HuH-7.5 (cell line): ENCODE data around the gene LGALS9B.
"Not testable (repeated sequence)": the region's sequence is repeated elsewhere in the genome, so short reads cannot be mapped to it uniquely, and the experiment has no call there.

Source experiments
- DNase-seq: peaks from one replicate; pipeline ENCODE4 v3.0.0; 2011; ENCODE audit warnings: low spot score

Gene LGALS9B

DNA sequence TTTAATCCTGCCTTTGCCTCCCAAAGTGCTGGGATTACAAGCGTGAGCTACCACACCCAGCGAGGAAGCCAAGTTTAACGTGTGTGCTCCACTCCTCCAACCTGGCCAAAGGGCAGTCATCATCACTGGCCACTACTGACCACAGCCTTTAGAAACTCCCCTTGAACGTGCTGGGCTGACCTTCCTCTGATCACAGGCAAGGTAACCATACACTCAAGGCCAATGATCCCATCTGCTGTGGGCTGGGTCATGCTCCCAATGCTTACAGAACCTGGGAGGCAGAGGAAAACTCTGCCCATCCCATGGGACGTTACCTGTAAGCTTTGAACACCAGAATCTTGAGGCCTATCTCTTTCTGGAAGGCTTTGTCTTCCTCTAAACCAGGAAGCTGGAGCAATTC is 51.9 kb downstream of the LGALS9B start:
- DNase-seq, result not testable (repeated sequence)

DNA sequence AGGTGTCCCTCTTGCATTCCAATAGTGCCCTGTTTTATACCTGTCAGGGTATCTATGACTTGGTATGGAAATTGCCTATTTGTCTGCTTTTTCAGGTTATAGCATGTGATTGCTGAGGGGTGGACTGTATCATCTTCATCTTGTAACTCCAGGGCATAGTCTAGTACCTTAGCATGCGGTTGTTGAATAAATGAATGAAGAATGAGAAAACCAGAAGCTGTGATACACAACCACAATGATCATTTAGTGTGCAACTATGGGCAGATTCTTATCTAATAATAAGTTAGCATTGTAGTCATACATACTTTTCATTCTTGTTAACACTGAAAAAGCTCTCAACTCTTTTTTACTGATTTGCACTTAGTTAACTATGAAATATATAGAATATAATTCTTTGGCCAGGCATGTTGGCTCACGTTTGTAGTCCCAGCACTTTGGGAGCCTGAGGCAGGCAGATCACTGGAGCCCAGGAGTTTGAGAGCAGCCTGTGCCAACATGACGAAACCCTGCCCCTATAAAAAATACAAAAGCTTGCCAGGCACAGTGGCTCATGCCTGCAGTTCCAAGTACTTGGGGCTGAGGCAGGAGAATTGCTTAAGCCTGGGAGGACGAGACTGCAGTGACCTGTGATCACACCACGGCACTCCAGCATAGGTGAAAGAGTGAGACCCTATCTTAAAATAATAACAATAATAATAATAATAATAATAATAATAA is 65.9 kb downstream of the LGALS9B start:
- DNase-seq, result not testable (repeated sequence)

DNA sequence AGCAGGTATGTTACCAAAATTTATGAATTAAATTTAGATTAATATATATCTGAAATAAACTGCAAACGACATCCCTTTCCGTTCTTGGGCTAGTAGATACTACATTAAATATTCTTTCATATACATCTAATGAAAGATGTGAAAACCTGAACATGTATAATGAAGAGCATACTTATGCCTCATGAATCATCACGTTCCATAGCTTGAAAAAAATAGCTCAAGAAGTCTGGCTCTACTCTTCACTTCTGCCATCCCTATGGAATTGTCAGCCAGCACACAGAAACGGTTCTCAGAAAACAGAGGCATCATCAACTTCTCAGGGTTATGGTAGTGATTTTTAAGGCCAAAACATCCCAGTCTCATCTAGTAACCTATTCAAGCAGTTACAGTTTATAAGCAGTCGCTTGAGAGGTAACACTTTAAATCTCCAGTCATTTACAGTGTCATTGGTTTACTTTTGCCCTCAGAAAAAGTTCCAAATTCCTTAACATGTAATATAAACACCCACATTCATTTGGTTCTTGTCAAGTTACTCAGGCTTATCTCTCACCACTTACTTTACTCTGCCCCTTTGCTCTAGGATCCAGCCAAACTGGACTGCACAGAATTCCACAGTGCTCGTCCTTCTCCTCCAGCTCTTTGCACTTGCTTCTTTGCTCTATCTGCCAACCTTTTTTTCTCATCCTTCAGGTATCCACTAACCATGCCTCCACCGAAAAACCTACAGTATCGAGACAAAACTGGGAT is 66.6 kb downstream of the LGALS9B start:
- DNase-seq, result not testable (repeated sequence)
